WTC11 (cell line): ENCODE data around the gene DYNLL2. TPM values are rescaled to one million over a fixed set of nuclear protein-coding genes. Genes with fewer than 3 reads are reported as not detected.

Source experiments
- ATAC-seq: fragments of 200-7000 bp; cut with Tn5 transposase; 2 replicates; pipeline ENCODE4 v1.10.0; 2021; ENCODE audit warnings: mild to moderate bottlenecking, moderate library complexity
- CTCF ChIA-PET: fragments of 300-600 bp; sonication (Branson Sonifier 250); formaldehyde crosslinking; loops from one replicate; lab custom pipeline; 2021; ENCODE audit warnings: antibody characterized with exemption; lab: Charles Lee
- POLR2A ChIA-PET: fragments of 350-600 bp; sonication (Branson Sonifier 250); formaldehyde crosslinking; loops from one replicate; lab custom pipeline; 2021; ENCODE audit warnings: antibody characterized with exemption; lab: Charles Lee
- DNase-seq: peaks from one replicate; pipeline ENCODE4 v3.0.0; 2021; ENCODE audit warnings: low spot score
- H3K27ac Mint-ChIP-seq: 2 replicates; pipeline ENCODE4 v1.8.0; 2021; ENCODE audit warnings: mixed read lengths
- H3K27me3 Mint-ChIP-seq: 2 replicates; pipeline ENCODE4 v1.8.0; 2021; ENCODE audit warnings: low read depth, mild to moderate bottlenecking, moderate library complexity, mixed read lengths
- H3K36me3 Mint-ChIP-seq: 2 replicates; pipeline ENCODE4 v1.8.0; 2021; ENCODE audit warnings: mixed read lengths
- H3K4me1 Mint-ChIP-seq: 2 replicates; pipeline ENCODE4 v1.8.0; 2022; ENCODE audit warnings: mixed read lengths
- H3K4me3 Mint-ChIP-seq: 2 replicates; pipeline ENCODE4 v1.8.0; 2021; ENCODE audit warnings: mild to moderate bottlenecking, moderate library complexity, mixed read lengths
- H3K9me3 Mint-ChIP-seq: 2 replicates; pipeline ENCODE4 v1.8.0; 2021; ENCODE audit warnings: mixed read lengths
- ARID4B ChIP-seq: sonication (generic); formaldehyde crosslinking; IDR thresholded peaks from 2 replicates; pipeline ENCODE4 v1.8.0; 2023; ENCODE audit warnings: missing genetic modification reagents, mild to moderate bottlenecking, borderline replicate concordance
- CDX4 ChIP-seq: fragments of 250-450 bp; sonication (Bioruptor Pico); IDR thresholded peaks from 2 replicates; pipeline ENCODE4 v1.9.0; 2021; ENCODE audit warnings: moderate library complexity, mild to moderate bottlenecking, inconsistent platforms, borderline replicate concordance
- CREB1 ChIP-seq: sonication (generic); formaldehyde crosslinking; IDR thresholded peaks from 2 replicates; pipeline ENCODE4 v1.8.0; 2023; ENCODE audit warnings: mild to moderate bottlenecking, missing genetic modification reagents
- CREM ChIP-seq: sonication (generic); formaldehyde crosslinking; IDR thresholded peaks from 2 replicates; pipeline ENCODE4 v1.8.1; 2022; ENCODE audit warnings: mild to moderate bottlenecking, missing genetic modification reagents, moderate library complexity
- ETV6 ChIP-seq: sonication (generic); formaldehyde crosslinking; IDR thresholded peaks from 2 replicates; pipeline ENCODE4 v1.8.1; 2022; ENCODE audit warnings: mild to moderate bottlenecking, missing genetic modification reagents
- KAT7 ChIP-seq: sonication (generic); formaldehyde crosslinking; IDR thresholded peaks from 2 replicates; pipeline ENCODE4 v1.8.1; 2023; ENCODE audit warnings: missing genetic modification reagents, mild to moderate bottlenecking, borderline replicate concordance
- MAX ChIP-seq: sonication (generic); formaldehyde crosslinking; IDR thresholded peaks from 2 replicates; pipeline ENCODE4 v1.8.0; 2022; ENCODE audit warnings: mild to moderate bottlenecking, missing genetic modification reagents
- NFYB ChIP-seq: sonication (generic); formaldehyde crosslinking; conservative IDR thresholded peaks from 2 replicates; pipeline ENCODE4 v1.8.0; 2022; ENCODE audit warnings: low read depth, missing genetic modification reagents
- SMAD4 ChIP-seq: sonication (generic); formaldehyde crosslinking; IDR thresholded peaks from 2 replicates; pipeline ENCODE4 v1.8.0; 2022; ENCODE audit warnings: mild to moderate bottlenecking, missing genetic modification reagents
- SP1 ChIP-seq: sonication (generic); formaldehyde crosslinking; conservative IDR thresholded peaks from 2 replicates; pipeline ENCODE4 v1.8.1; 2022; ENCODE audit warnings: missing genetic modification reagents
- TCF7 ChIP-seq: sonication (generic); formaldehyde crosslinking; IDR thresholded peaks from 2 replicates; pipeline ENCODE4 v1.8.0; 2022; ENCODE audit warnings: mild to moderate bottlenecking, low read depth, missing genetic modification reagents, moderate library complexity
- TEAD4 ChIP-seq: sonication (generic); formaldehyde crosslinking; IDR thresholded peaks from 2 replicates; pipeline ENCODE4 v1.8.0; 2022; ENCODE audit warnings: mild to moderate bottlenecking, missing genetic modification reagents
- total RNA-seq: library from RNA; stranded (reverse); gene quantifications from 3 replicates; pipeline ENCODE4 v1.2.3, GENCODE V29; 2021
- TF ChIP-seq, protein P1 (sequence below): fragments of 250-450 bp; sonication (Bioruptor Pico); IDR thresholded peaks from 2 replicates; pipeline ENCODE4 v1.9.0; 2021; ENCODE audit warnings: mild to moderate bottlenecking, borderline replicate concordance
- TF ChIP-seq, protein P2 (sequence below): fragments of 200-600 bp; IDR thresholded peaks from 2 replicates; pipeline ENCODE4 v1.8.0; 2022; ENCODE audit warnings: antibody characterized with exemption
- TF ChIP-seq, protein P3 (sequence below): fragments of 250-450 bp; sonication (Bioruptor Pico); conservative IDR thresholded peaks from 2 replicates; pipeline ENCODE4 v1.9.0; 2021; ENCODE audit warnings: mild to moderate bottlenecking

DYNLL2 gene
- total RNA-seq, 1 experiment from 2014 or later: 34.6 TPM

GRCh38 chr17:58113947-58114346 lies 30.7 kb downstream of the DYNLL2 start (continued):
- TF ChIP-seq SMAD4 (CRISPR knock-in tag) (no peak), TEAD4 (CRISPR knock-in tag) (no peak), CREM (CRISPR knock-in tag) (no peak), SP1 (CRISPR knock-in tag) (no peak), ARID4B (no peak), CREB1 (CRISPR knock-in tag) (no peak)

- Mint-ChIP-seq H3K4me3 (no peak overlapping the region), H3K27me3 (peaks cover 14% of the 10 kb centered on the region), H3K27ac (no peak overlapping the region), H3K4me1 (no peaks in the 10 kb centered on the region), H3K9me3 (no peaks in the 10 kb centered on the region), H3K36me3 (no peaks in the 10 kb centered on the region)
- POLR2A ChIA-PET: no interaction called here
- DNase-seq: no peak
- no peak for TF ChIP-seq TCF7 (CRISPR knock-in tag)
- no peak for TF ChIP-seq NFYB (CRISPR knock-in tag)
- TF ChIP-seq, protein P1, sequence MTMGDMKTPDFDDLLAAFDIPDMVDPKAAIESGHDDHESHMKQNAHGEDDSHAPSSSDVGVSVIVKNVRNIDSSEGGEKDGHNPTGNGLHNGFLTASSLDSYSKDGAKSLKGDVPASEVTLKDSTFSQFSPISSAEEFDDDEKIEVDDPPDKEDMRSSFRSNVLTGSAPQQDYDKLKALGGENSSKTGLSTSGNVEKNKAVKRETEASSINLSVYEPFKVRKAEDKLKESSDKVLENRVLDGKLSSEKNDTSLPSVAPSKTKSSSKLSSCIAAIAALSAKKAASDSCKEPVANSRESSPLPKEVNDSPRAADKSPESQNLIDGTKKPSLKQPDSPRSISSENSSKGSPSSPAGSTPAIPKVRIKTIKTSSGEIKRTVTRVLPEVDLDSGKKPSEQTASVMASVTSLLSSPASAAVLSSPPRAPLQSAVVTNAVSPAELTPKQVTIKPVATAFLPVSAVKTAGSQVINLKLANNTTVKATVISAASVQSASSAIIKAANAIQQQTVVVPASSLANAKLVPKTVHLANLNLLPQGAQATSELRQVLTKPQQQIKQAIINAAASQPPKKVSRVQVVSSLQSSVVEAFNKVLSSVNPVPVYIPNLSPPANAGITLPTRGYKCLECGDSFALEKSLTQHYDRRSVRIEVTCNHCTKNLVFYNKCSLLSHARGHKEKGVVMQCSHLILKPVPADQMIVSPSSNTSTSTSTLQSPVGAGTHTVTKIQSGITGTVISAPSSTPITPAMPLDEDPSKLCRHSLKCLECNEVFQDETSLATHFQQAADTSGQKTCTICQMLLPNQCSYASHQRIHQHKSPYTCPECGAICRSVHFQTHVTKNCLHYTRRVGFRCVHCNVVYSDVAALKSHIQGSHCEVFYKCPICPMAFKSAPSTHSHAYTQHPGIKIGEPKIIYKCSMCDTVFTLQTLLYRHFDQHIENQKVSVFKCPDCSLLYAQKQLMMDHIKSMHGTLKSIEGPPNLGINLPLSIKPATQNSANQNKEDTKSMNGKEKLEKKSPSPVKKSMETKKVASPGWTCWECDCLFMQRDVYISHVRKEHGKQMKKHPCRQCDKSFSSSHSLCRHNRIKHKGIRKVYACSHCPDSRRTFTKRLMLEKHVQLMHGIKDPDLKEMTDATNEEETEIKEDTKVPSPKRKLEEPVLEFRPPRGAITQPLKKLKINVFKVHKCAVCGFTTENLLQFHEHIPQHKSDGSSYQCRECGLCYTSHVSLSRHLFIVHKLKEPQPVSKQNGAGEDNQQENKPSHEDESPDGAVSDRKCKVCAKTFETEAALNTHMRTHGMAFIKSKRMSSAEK (CRISPR knock-in tag): no peak
- no peak for TF ChIP-seq CREB1 (CRISPR knock-in tag)
- TF ChIP-seq, protein P2, sequence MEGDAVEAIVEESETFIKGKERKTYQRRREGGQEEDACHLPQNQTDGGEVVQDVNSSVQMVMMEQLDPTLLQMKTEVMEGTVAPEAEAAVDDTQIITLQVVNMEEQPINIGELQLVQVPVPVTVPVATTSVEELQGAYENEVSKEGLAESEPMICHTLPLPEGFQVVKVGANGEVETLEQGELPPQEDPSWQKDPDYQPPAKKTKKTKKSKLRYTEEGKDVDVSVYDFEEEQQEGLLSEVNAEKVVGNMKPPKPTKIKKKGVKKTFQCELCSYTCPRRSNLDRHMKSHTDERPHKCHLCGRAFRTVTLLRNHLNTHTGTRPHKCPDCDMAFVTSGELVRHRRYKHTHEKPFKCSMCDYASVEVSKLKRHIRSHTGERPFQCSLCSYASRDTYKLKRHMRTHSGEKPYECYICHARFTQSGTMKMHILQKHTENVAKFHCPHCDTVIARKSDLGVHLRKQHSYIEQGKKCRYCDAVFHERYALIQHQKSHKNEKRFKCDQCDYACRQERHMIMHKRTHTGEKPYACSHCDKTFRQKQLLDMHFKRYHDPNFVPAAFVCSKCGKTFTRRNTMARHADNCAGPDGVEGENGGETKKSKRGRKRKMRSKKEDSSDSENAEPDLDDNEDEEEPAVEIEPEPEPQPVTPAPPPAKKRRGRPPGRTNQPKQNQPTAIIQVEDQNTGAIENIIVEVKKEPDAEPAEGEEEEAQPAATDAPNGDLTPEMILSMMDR: no peak
- TF ChIP-seq, protein P3, sequence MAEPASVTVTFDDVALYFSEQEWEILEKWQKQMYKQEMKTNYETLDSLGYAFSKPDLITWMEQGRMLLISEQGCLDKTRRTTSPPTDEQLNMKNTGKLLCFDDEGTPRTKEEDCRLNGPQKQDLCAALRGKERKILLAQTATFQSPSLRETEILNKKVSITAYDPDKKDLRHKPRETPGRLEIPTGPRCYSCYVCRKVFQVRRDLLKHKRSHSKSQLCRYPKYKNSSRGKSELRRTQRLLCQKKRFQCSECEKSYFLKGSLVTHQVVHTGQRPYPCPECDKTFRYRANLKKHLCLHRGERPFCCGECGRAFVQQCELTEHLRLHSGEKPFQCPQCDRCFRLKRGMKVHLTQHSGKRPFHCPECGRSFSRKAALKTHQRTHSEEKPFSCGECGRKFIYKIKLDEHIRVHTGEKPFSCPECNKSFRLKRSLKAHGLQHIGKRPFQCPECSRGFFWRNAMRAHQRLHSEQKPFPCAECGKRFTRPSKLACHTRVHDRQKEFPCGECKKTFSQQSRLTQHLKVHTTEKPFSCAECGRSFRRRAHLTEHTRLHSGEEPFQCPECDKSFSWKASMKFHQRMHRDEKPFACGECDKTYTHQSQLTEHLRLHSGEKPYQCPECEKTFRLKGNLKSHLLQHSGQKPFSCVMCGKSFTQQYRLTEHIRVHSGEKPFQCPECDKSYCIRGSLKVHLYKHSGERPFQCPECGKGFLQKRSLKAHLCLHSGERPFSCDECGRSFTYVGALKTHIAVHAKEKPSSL (CRISPR knock-in tag): no peak
- TF ChIP-seq ETV6 (CRISPR knock-in tag): no peak
- no peak for TF ChIP-seq MAX (CRISPR knock-in tag)
- no peak for TF ChIP-seq ARID4B
- no peak for TF ChIP-seq KAT7 (CRISPR knock-in tag)
- TF ChIP-seq CDX4 (CRISPR knock-in tag): no peak
- CTCF ChIA-PET: no interaction called here
- no peak for ATAC-seq
Observed at GRCh38 chr17:58117382-58117781, 34.2 kb downstream of the DYNLL2 start.
